Activated naive CD8-positive, alpha-beta T cell treated with anti-CD3 and anti-CD28 coated beads, Interleukin-2, amount 10 ng/mL, durations not matched to agents 7 days and 5 days (primary cell): Measurements from ENCODE around the gene NETO2. TPM values are rescaled to one million over a fixed set of nuclear protein-coding genes. Genes with fewer than 3 reads are reported as not detected.
"Not testable (repeated sequence)": the region's sequence is repeated elsewhere in the genome, so short reads cannot be mapped to it uniquely, and the experiment has no call there.

Experiments
- ATAC-seq: fragments of 150-1000 bp; cut with Tn5 transposase; one replicate; pipeline ENCODE4 v1.10.0; 2021; ENCODE audit warnings: low read depth, moderate library complexity
- POLR2A ChIA-PET: fragments of 350-600 bp; sonication (Branson Sonifier 250); formaldehyde crosslinking; loops from one replicate; lab custom pipeline; 2021; ENCODE audit warnings: antibody characterized with exemption; lab: Charles Lee
- DNase-seq: peaks from one replicate; pipeline ENCODE4 v3.0.0; 2021
- H3K27ac Mint-ChIP-seq: one replicate; pipeline ENCODE4 v1.8.0; 2022; ENCODE audit warnings: mild to moderate bottlenecking, mixed read lengths
- H3K27me3 Mint-ChIP-seq: one replicate; pipeline ENCODE4 v1.8.0; 2022; ENCODE audit warnings: mild to moderate bottlenecking, moderate library complexity, mixed read lengths
- H3K36me3 Mint-ChIP-seq: one replicate; pipeline ENCODE4 v1.8.0; 2021; ENCODE audit warnings: mild to moderate bottlenecking, mixed read lengths
- H3K4me1 Mint-ChIP-seq: one replicate; pipeline ENCODE4 v1.8.0; 2021; ENCODE audit warnings: mixed read lengths
- H3K4me3 Mint-ChIP-seq: one replicate; pipeline ENCODE4 v1.8.0; 2022; ENCODE audit warnings: mild to moderate bottlenecking, moderate library complexity, mixed read lengths
- H3K9me3 Mint-ChIP-seq: one replicate; pipeline ENCODE4 v1.8.0; 2021; ENCODE audit warnings: mixed read lengths
- total RNA-seq, 2 experiments: library from RNA; stranded (reverse); gene quantifications; one replicate each; pipeline ENCODE4 v1.2.3, GENCODE V29; 2021

The NETO2 gene
- total RNA-seq, 2 experiments from 2014 or later, result 0.91 to 1.7 TPM

DNA sequence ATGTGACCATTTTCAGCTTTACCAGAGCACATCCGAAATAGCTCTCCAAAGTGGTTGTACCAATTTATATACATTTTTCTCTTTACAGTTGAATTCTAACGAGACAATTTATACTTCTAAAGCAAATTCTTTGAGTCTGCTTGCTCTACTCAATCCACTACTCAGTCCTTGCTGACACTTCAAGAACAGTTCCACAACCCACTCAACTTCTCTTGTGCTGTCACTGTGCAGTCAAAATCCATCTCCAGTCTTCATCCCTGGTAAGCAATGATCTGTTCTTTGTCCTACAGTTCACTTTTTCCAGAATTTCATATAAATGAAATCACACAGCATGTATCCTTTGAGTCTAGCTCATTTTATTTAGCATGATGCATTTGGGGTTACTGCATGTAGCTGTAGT lies 30.6 kb downstream of the NETO2 start:
- Mint-ChIP-seq H3K36me3 (no peaks in the 10 kb centered on the region), H3K27ac (no peak overlapping the region), H3K4me1 (no peaks in the 10 kb centered on the region), H3K9me3 (no peaks in the 10 kb centered on the region), H3K27me3 (no peaks in the 10 kb centered on the region), H3K4me3 (no peak overlapping the region)
- no peak for ATAC-seq
- no peak for DNase-seq
- POLR2A ChIA-PET, result interaction anchor here (0.6 kb wide), 1 partner anchor 380 kb away, joined by 3 read pairs; no protein-coding TSS in a partner anchor

GRCh38 chr16:47110939-47111338 lies 32.8 kb downstream of the NETO2 start:
- ATAC-seq, result no peak
- no peaks in the 10 kb centered on the region for H3K27me3 Mint-ChIP-seq
- H3K36me3 Mint-ChIP-seq, result no peaks in the 10 kb centered on the region
- H3K27ac Mint-ChIP-seq, result no peak overlapping the region
- no peaks in the 10 kb centered on the region for H3K9me3 Mint-ChIP-seq
- no peak for DNase-seq
- H3K4me3 Mint-ChIP-seq, result no peak overlapping the region
- POLR2A ChIA-PET, result no interaction called here
- no peaks in the 10 kb centered on the region for H3K4me1 Mint-ChIP-seq

GRCh38 chr16:47109361-47109760 lies 34.4 kb downstream of the NETO2 start:
- POLR2A ChIA-PET, result no interaction called here

GRCh38 chr16:47102921-47103320 lies 40.8 kb downstream of the NETO2 start:
- H3K36me3 Mint-ChIP-seq, H3K27ac Mint-ChIP-seq, ATAC-seq, H3K4me1 Mint-ChIP-seq, H3K4me3 Mint-ChIP-seq, H3K9me3 Mint-ChIP-seq, DNase-seq, H3K27me3 Mint-ChIP-seq, POLR2A ChIA-PET: not testable (repeated sequence)

More at GRCh38 chr16:47109361-47109760, 34.4 kb downstream of the NETO2 start:
- ATAC-seq (no peak), DNase-seq (no peak)
- H3K9me3 Mint-ChIP-seq, result no peaks in the 10 kb centered on the region
- no peaks in the 10 kb centered on the region for H3K4me1 Mint-ChIP-seq
- no peak overlapping the region for H3K27ac Mint-ChIP-seq
- H3K27me3 Mint-ChIP-seq, result no peaks in the 10 kb centered on the region
- no peaks in the 10 kb centered on the region for H3K36me3 Mint-ChIP-seq
- H3K4me3 Mint-ChIP-seq, result no peak overlapping the region

- DNase-seq, H3K4me3 Mint-ChIP-seq, ATAC-seq, H3K4me1 Mint-ChIP-seq, H3K27ac Mint-ChIP-seq, POLR2A ChIA-PET, H3K27me3 Mint-ChIP-seq, H3K9me3 Mint-ChIP-seq, H3K36me3 Mint-ChIP-seq: not testable (repeated sequence)
Observed at GRCh38 chr16:47097154-47097553, 46.6 kb downstream of the NETO2 start.

GRCh38 chr16:47096297-47096696 lies 47.4 kb downstream of the NETO2 start:
- no peaks in the 10 kb centered on the region for H3K9me3 Mint-ChIP-seq
- H3K27me3 Mint-ChIP-seq, result no peaks in the 10 kb centered on the region
- DNase-seq, result no peak
- H3K4me1 Mint-ChIP-seq, result no peaks in the 10 kb centered on the region
- H3K4me3 Mint-ChIP-seq, result no peak overlapping the region
- POLR2A ChIA-PET, result no interaction called here
- no peak for ATAC-seq
- H3K27ac Mint-ChIP-seq, result no peak overlapping the region
- H3K36me3 Mint-ChIP-seq, result no peaks in the 10 kb centered on the region

DNA sequence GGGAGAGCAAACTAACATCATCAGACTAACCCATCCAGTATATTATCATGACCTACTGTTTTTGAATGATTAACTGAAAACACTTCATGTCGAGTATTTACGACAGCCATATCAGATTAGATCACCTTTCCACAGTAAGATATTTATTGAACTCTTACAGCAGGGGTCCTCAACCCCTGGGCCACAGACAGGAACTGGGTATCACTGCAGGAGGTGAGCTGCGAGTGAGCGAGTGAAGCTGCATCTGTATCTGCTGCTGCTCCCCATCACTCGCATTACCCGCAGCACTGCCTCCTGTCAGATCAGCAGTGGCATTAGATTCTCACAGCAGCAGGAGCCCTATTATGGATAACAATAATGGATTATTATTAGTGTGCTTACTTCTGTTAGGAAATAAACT lies 59.5 kb downstream of the NETO2 start:
- Mint-ChIP-seq H3K36me3 (no peaks in the 10 kb centered on the region), H3K27me3 (no peaks in the 10 kb centered on the region), H3K27ac (no peak overlapping the region), H3K4me3 (no peak overlapping the region), H3K9me3 (no peaks in the 10 kb centered on the region), H3K4me1 (no peaks in the 10 kb centered on the region)
- ATAC-seq, result no peak
- POLR2A ChIA-PET, result no interaction called here
- DNase-seq, result no peak

- H3K27me3 Mint-ChIP-seq, result no peaks in the 10 kb centered on the region
- ATAC-seq, result no peak
- H3K4me1 Mint-ChIP-seq, result no peaks in the 10 kb centered on the region
- no peaks in the 10 kb centered on the region for H3K36me3 Mint-ChIP-seq
- H3K4me3 Mint-ChIP-seq, result no peak overlapping the region
- no peak overlapping the region for H3K27ac Mint-ChIP-seq
- DNase-seq, result no peak
- H3K9me3 Mint-ChIP-seq, result no peaks in the 10 kb centered on the region
- POLR2A ChIA-PET, result interaction anchor here (0.6 kb wide), 1 partner anchor 9 kb away, joined by 3 read pairs; no protein-coding TSS in a partner anchor
Observed at GRCh38 chr16:47082099-47082865, 61.5 kb downstream of the NETO2 start.

GRCh38 chr16:47081115-47081514 lies 62.6 kb downstream of the NETO2 start:
- DNase-seq, result no peak
- Mint-ChIP-seq H3K27ac (no peak overlapping the region), H3K4me1 (no peaks in the 10 kb centered on the region), H3K27me3 (no peaks in the 10 kb centered on the region), H3K4me3 (no peak overlapping the region), H3K36me3 (no peaks in the 10 kb centered on the region), H3K9me3 (no peaks in the 10 kb centered on the region)
- POLR2A ChIA-PET, result no interaction called here
- ATAC-seq, result no peak

DNA sequence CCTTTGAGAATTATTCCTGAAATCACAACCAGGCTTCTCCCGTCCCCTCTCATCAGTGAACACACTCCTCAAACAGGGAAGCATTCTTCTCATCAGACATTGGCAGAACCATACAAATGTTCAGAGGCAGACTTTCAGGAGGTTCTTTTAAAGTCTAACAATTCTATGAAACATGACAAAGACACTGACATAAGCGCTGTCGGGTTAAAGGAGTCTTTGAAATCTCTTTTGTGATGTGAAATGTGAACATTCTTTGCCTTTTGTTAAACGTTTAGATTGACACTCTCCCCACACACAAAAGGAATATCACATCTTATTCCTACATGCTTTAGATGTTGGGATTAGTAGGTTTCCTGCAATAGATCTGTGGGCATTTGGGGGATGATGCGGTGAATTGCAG lies 63.9 kb downstream of the NETO2 start:
- DNase-seq (no peak), ATAC-seq (no peak)
- H3K36me3 Mint-ChIP-seq, result no peaks in the 10 kb centered on the region
- POLR2A ChIA-PET, result no interaction called here
- H3K27me3 Mint-ChIP-seq, result no peaks in the 10 kb centered on the region
- no peak overlapping the region for H3K4me3 Mint-ChIP-seq
- no peaks in the 10 kb centered on the region for H3K4me1 Mint-ChIP-seq
- no peaks in the 10 kb centered on the region for H3K9me3 Mint-ChIP-seq
- H3K27ac Mint-ChIP-seq, result no peak overlapping the region

GRCh38 chr16:47073223-47074155 lies 70.3 kb downstream of the NETO2 start:
- DNase-seq (no peak), ATAC-seq (no peak)

DNA sequence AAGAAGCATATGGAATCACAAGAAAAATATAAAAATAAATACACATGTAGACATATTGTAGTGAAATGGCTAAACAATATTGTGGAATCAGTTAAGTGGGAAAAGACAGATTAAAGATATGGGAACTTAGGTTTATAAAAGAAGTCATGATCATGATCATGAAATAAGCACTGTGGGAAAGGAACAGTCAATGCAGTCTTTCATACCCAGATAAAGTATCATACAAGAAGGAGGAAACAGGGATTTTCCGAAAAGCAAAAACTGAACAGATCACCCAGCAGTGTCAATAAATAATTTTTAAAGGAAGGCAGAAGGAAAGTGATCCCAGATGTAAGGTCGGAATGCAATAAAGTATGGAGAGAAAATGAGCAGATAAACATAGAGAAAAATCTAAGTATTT lies 71.6 kb downstream of the NETO2 start:
- H3K36me3 Mint-ChIP-seq, result peaks cover 7% of the 10 kb centered on the region
- no peak overlapping the region for H3K4me3 Mint-ChIP-seq
- no peaks in the 10 kb centered on the region for H3K27me3 Mint-ChIP-seq
- peaks cover 4% of the 10 kb centered on the region for H3K9me3 Mint-ChIP-seq
- no peak for ATAC-seq
- no peak for DNase-seq
- no peak overlapping the region for H3K27ac Mint-ChIP-seq
- H3K4me1 Mint-ChIP-seq, result peaks cover 20% of the 10 kb centered on the region
- POLR2A ChIA-PET, result no interaction called here

More at GRCh38 chr16:47073223-47074155, 70.3 kb downstream of the NETO2 start:
- POLR2A ChIA-PET, result no interaction called here
- Mint-ChIP-seq H3K27ac (no peak overlapping the region), H3K36me3 (peaks cover 7% of the 10 kb centered on the region), H3K9me3 (peaks cover 4% of the 10 kb centered on the region), H3K4me1 (peaks cover 20% of the 10 kb centered on the region), H3K4me3 (no peak overlapping the region), H3K27me3 (no peaks in the 10 kb centered on the region)

DNA sequence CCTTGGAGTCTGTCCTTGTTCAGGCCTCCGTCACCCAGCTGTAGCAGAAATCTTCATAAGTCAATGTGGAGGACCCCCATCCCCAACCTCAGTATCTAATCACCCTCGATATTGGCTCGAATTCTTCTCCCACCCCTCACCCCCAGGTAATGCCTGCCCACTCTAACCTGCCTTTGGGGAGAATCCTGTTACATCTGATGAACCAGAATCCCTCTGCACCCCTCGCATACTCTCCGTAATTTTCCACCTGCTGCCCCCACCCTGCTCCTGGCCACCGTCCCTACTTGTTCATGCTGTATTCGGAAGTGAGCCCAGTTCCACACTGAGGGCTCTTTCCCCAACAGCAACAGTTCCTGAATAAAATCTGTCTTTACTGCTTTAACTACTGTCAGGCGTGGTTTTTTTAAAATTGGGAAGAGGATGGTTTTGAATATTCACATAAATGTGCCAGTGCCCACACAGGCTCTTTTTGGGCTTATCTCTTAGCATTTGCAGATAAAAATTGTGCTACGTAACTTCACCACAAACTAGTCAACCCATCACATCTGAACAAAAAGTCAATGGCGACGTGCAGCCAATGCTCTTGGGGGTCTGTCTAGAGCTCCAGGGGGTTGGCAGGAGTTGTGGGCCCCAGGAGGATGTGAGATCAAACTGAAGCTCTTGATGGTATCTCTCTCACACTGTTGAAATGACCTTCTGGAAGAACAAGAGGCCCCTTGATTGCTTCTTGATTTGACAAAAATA lies 73.7 kb downstream of the NETO2 start:
- H3K4me3 Mint-ChIP-seq, result no peak overlapping the region
- POLR2A ChIA-PET, result no interaction called here
- peak overlapping the region; percentile 81 for H3K27ac Mint-ChIP-seq
- peaks cover 4% of the 10 kb centered on the region for H3K9me3 Mint-ChIP-seq
- H3K4me1 Mint-ChIP-seq, result peaks cover 20% of the 10 kb centered on the region
- DNase-seq (no peak), ATAC-seq (no peak)
- peaks cover 7% of the 10 kb centered on the region for H3K36me3 Mint-ChIP-seq
- peaks cover 3% of the 10 kb centered on the region for H3K27me3 Mint-ChIP-seq
